GM19324 (cell line): ENCODE measurements around the gene RANBP2.
"Not testable (repeated sequence)": the region's sequence is repeated elsewhere in the genome, so short reads cannot be mapped to it uniquely, and the experiment has no call there.

Experiments used
- ATAC-seq: cut with Tn5 transposase; IDR thresholded peaks from one replicate; pipeline ENCODE4 v1.9.1; 2021; ENCODE audit warnings: mild to moderate bottlenecking, moderate library complexity; ENCODE audit not compliant: unreplicated experiment, low FRiP score

The RANBP2 gene

DNA sequence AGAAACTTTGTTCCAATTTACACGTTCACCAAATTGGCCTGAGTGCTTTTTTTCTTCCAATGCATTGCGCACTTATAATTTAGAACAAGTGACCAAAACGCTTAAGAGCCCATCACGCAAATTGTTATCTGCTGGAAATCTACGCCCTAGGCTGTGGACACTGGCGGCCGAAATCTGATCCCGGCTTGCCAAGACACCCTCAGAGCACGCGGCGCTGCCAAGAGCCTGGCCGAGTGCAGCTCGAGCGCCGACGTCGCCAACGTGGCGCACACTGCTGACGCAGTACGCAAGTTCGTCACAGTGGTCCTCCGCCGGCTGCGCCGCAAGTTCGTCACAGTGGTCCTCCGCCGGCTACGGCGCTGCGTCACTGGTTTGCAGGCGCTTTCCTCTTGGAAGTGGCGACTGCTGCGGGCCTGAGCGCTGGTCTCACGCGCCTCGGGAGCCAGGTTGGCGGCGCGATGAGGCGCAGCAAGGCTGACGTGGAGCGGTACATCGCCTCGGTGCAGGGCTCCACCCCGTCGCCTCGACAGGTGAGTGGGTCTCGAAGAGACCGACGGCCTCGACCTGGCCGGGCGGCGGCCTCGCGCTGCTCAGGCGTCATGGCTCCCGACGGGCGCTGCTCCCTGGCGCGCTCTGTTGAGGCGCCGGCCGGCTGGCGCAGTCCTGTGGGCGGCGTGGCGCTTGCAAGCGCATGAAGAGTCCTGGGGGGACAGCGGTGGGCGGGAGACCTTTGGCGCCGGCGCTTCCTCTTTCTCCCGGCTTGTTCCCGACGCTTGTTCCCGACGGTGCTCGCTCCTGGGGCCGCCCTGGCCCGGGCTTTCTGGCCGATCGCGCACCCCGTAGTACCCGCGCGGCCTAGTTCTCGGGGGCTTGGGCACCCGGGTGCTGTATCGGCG lies at the start of gene RANBP2:
TSS of gene RANBP2 (plus strand) at position 334 of the 896 bp plus-strand sequence. CDS start at position 459, 125 bp downstream.
- ATAC-seq: peak; percentile 98

DNA sequence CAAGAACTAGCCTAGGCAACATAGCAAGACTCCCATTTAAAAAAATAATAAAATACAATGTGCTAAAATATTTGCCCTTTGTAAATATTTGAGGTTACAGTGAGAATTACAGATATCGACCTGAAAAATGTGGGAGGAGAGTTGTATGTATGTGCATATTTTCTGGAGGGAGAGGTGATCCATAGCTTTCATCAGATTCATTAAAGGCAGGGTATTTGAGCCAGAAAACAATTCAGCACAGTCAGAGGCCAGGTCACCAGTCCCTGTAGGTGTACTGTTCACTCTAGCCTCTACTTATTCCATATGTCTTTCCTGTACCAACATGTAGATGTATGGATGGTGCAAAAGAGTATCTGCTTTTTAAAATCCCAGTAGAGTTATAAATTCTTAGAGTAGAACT lies 49.0 kb upstream of the RANBP2 start:
- not testable (repeated sequence) for ATAC-seq

DNA sequence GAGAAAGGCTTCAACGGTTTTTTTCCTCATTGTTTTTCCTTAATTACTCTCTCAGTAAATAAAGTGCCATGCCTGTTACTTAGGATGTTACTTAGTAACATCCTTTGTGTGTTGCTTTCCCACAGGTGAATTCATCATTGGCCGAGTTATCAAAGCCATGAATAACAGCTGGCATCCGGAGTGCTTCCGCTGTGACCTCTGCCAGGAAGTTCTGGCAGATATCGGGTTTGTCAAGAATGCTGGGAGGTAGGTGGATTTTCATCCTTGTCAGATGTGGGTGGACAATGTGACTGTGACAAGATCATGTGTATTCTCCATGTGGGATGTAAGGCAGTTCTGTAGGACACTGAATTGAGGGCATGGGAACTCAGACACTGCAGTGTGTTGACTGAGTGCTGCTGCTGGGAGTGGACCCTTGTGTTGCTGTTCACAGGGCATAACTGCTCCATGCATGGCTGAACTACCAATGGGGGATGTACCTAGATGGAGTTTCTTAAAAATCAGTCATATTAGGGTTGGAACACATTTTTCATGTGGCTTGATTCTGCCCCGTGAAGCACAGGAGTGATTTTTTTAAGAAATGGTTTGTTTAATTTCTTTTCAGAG lies 47.0 kb upstream of the RANBP2 start:
- not testable (repeated sequence) for ATAC-seq

DNA sequence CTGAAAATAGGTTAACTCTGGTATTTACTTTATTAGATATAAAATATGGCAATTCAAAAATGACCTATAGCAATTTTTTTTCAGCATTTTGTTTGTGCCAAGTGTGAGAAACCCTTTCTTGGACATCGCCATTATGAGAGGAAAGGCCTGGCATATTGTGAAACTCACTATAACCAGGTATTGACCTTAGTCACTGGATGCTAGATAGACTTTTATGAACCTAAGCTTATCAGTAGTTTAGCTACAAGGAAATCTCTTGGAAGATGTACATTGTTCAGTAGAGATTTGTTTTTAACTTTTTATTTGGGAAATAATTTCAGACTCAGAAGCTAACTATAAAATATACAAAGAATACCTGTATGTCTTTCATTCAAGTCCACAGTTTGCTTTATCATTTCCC lies 42.8 kb upstream of the RANBP2 start:
- ATAC-seq: not testable (repeated sequence)

DNA sequence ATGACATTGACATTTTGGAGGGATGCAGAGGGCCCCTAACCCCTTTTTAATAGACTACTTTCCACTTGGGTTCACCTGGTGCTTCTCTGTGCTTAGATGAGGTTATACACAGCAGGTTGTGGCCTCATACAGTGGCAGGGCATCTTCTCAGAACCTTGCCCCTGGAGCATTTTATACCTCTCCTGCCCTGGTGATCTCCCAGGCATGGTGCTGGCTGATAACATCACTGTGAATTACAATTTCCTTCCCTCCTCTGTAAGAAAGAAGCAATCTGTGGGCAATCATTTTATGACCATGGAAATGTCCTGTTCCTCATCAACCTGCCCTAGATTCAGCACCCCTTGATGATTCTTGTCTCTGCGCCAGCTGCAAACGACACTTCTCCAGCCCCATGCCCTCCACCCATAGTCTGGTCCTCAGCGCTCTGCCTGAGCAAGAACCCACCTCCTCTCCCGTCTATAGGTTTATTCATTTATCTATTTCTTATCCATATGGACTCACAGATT lies 42.0 kb upstream of the RANBP2 start:
- ATAC-seq: not testable (repeated sequence)

DNA sequence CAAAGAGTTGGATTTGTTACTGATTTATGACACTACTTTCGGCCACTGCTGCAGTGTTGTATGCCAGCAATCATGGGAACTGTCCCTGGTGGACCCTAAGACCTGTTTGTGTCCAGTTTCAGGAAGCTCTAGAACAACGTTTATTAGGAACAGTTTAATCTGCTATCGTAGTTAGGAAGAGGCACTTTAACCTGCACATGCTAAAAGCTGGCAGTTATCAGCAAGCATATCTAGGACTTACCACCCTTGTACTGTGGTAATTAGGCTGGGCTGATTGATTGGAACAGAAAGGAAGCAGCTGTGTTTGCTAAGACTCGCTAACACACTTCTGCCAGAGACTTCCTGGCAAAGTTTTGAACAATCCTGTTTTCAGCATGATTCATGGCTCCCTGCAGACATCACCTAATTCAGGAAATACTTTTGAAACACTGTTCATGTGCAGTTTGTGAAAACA lies 41.1 kb upstream of the RANBP2 start:
- not testable (repeated sequence) for ATAC-seq

DNA sequence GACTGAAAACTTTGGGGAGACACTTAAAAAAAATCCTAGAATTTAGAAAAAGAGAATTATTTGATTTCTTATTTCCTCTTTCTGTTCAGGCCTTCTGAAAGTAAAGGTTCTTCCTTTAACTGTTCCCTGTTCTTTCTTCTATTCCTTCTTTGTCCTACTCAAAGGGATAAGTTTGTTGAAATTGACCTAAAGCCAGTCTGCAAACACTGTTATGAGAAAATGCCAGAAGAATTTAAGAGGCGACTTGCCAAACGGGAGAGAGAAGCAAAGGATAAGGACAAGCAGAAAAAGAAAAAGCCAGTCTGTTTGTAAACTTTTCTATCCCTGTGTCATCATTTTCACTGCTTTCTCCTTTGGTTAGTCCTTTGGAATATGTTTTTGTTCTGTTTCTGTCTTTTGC lies 38.5 kb upstream of the RANBP2 start:
- ATAC-seq: not testable (repeated sequence)

DNA sequence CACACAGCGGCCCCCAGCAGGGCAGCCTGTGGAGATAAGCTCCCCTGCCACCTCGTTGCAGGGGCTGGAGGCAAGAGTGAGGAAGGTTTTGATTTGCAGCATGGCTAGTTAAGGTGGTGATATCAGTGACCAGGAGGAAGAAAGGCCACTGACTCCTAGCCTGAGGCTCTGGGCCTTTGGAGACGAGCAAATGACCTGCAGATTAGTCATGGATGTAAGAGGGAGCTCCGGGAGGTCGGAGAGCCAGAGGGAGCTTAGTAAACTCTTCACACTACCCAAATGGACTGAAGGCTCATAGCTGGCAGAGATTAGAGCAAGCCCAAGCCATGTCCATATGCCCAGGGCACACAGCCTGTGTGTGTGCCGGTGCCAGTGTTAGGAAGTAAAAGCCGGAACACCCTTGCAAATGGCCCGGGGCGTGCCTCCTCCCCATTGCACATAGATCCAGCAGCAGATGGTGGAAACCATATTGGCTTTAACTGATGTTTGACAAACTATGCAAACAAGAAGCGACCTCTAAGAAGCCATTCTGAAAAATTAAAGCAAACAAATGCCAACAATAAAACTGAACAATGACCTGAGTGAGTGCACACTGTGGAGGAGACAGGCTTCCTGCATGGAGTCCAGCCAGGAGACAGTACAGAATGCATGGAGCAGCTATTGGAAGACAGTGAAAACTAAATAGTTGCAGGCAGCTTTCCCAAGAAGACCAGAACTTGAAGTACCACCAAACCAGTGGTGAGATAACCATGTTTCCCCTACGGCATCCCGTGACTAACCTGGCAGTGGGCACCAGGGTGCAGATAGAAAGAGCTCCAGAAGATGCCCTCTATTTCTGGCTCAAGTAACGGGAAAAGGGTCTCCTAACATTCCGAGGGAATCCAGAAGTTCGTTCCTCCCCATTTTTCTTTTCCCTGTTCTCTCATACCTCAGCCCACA lies 30.2 kb upstream of the RANBP2 start:
- not testable (repeated sequence) for ATAC-seq

DNA sequence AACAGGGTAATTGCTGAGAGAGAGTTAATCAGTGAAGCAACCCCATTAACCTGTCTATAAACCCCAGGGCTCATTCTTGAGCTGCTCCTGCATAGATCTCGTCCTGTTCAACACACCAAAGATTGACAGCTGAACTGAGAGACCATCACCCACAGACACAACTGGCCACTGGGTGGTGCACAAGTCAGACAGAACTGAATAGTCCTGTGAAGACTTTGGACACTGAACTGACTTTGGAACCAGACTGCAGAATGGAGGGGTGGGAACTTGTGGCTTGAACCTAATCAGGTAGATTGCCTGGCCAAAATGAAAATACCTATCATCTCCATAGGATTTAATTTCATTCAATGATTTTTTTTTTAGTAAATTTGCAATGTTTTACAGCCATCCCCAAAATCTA lies 29.3 kb upstream of the RANBP2 start:
- not testable (repeated sequence) for ATAC-seq

DNA sequence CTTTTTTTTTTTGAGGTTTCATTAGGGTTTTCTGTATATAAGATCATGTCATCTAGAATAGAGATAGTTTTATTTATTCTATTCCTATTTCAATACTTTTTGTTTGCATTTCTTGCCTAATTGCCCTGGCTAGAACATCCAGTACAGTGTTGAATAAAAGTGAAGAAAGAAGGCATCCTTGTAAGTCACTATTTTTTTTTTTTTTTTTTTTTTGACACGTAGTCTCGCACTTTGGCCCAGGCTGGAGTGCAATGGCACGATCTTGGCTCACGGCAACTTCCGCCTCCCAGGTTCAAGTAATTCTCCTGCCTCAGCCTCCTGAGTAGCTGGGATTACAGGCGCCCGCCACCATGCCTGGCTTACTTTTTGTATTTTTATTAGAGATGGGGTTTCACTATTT lies 27.8 kb upstream of the RANBP2 start:
- ATAC-seq: no peak

DNA sequence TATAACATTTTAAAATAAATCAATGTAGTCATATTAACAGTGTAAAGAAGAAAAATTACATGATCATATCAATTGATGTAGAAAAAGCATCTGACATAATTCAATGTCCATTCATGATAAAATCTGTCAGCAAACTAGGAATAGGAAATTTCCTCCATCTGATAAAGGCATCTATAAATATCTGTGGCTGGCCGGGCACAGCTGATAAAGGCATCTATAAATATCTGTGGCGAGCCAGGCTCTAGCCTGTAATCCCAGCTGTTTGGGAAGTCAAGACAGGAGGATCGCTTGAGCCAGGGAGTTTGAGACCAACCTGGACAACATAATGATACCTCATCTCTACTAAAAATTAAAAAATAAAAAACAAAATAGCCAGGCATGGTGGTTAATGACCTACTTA lies 18.1 kb upstream of the RANBP2 start:
- ATAC-seq: no peak

DNA sequence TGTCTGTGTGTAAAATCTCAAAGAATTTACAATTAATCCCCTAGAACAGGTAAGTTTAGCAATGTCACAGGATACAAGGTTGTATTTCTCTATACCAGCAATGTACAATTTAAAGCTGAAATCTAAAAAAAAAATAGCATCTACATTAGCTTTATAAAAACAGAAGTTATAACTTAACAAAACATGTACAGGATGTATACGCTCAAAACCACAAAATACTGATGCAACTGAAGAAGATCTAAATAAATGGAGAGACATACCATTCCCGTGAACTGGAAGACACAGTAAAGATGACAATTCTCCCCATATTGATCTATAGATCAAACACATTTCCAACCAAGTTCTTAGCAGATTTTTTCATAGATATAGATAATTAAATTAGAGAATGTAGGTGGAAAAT lies 17.5 kb upstream of the RANBP2 start:
- ATAC-seq: no peak

DNA sequence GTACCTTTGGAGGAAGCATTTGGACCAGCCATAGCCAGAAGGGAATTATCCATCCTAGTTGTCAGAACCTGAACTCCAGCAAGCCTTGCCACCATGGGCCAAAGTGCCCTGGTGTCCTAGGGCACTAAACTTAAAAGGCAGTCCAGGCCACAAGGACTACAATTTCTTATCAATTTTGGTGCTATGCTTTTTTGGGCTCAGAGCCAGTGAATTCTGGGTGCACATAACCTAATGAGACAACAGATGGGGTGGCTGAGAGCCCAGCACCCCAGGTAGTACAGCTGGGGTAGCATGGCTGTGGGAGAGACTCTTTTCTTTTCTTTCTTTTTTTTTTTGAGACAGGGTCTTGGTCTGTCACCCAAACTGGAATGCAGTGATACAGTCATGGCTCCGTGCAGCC lies 14.4 kb upstream of the RANBP2 start:
- no peak for ATAC-seq

DNA sequence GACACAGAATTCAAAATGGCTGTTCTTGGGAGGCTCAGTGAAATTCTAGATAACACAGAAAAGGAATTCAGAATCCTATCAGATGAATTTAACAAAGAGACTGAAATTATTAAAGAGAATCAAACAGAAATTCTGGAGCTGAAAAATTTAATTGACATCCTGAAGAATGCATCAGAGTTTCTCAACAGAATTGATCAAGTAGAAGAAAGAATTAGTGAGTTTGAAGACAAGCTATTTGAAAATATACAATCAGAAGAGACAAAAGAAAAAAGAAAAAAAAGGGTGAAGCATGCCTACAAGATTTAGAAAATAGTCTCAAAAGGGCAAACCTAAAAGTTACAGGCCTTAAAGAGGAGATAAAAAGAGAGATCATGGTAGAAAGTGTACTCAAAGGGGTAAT lies 12.0 kb upstream of the RANBP2 start:
- no peak for ATAC-seq

DNA sequence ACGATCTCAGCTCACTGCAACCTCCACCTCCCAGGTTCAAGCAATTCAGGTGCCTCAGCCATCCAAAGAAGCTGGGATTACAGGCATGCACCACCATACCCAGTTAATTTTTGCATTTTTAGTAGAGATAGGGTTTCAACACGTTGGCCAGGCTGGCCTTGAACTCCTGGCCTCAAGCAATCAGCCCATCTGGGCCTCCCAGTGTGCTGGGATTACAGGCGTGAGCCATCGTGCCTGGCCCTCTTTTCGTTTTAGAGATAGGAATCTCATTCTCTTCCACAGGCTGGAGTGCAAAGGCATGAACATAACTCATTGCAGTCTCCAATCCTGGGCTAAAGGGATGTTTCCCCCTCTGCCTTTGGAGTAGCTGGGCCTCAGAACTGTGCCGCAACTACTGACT lies 2.3 kb upstream of the RANBP2 start:
- ATAC-seq: not testable (repeated sequence)

DNA sequence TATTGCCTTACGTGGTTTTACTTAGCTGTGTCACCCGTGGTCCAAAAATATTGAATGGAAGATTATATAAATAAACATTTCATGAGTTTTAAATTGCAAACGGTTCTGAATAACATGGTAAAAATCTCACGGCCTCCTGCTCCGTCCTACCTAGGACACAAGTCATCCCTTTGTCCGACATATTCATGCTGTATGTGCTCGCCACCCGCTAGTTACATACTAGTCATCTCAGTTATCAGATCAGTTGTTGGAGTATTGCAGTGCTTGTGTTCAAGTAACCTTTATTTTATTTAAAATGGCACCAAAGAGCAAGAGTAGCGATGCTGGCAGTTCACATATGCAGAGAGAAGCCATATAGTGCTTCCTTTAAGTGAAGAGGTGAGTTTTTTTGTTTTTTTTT lies 6.8 kb downstream of the RANBP2 start:
- ATAC-seq: not testable (repeated sequence)

DNA sequence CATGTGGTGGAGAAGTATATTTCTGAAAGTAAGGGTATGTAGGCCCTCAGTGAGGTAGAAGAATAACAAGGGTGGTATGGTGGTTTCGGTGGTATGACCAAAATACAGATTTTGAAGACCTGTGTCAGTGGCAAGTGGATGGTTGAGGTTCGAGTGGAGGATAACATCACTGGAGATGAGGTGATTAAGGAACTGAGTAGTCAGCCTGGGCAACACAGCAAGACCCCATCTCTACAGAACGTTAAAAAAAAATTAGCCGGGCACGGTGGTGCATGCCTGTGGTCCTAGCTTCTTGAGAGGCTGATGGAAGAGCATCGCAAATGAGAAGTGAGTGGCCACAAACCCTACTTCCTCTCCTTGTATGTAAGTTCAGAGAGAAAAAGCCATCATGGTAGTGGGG lies 15.4 kb downstream of the RANBP2 start:
- not testable (repeated sequence) for ATAC-seq

DNA sequence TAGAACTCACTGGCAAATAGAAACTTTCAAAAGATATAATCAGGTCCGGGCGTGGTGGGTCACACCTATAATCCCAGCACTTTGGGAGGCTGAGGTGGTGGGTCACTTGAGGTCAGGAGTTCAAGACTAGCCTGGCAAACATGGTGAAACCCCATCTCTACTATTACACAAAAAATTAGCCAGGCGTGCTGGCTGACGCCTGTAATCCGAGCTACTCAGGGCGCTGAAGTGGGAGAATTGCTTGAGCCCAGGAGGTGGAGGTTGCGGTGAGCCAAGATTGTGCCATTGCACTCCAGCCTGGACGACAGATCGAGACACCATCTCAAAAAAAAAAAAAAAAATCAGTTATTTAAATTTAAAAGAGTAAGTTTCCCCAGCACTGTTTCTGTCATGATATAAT lies 38.7 kb downstream of the RANBP2 start:
- ATAC-seq: not testable (repeated sequence)

DNA sequence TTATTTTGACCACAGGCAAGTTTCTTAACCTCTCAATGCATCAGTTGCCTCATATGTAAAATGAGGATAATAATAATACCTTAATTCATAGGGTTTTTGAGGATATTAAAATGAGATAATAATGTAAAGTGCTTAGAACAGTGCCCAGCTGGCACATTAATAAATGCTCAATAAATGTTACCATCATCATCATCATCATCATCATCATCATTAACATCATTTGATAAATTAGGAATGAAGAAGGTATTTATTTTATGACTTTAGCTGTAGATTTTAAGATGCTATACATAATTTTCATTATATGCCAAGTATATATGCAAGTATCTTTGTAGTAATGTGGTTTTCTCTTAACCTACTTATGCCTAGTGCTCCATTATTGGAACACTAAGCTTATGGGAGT lies 43.3 kb downstream of the RANBP2 start:
- ATAC-seq: not testable (repeated sequence)

DNA sequence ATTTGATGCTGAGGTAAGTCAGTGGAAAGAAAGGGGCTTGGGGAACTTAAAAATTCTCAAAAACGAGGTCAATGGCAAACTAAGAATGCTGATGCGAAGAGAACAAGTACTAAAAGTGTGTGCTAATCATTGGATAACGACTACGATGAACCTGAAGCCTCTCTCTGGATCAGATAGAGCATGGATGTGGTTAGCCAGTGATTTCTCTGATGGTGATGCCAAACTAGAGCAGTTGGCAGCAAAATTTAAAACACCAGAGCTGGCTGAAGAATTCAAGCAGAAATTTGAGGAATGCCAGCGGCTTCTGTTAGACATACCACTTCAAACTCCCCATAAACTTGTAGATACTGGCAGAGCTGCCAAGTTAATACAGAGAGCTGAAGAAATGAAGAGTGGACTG lies 47.4 kb downstream of the RANBP2 start:
- ATAC-seq: not testable (repeated sequence)
